Measurements from ENCODE around the gene A1CF. TPM values are rescaled to one million over a fixed set of nuclear protein-coding genes. Genes with fewer than 3 reads are reported as not detected.

A1CF gene
- total RNA-seq, 2 donors from 2014 or later: 38.9 to 64.3 TPM

DNA sequence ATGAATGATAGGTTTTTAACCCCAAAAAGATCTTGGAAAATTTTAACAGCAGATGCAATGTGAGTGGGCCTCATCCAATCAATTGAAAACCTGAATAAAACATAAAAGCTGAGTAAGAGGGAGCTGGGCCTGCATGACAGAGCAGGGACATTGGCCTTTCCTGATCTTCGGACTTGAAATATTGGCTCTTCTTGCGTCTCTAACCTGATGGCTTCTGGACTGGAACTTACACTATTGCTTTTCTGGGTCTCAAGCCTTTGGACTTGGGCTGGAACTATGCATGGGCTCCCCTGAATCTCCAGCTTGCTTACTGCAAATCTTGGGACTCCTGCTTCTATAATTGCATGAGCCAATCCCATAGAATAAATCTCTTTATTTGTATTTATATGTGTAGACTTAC is 9.0 kb downstream of the A1CF start:
- H3K36me3 ChIP-seq: no peaks in the 10 kb centered on the region
- intact Hi-C loops (cut with DNase I): no loop called here
- no peak for DNase-seq
- TF ChIP-seq CTCF (IDR thresholded peaks at IDR 0.05): no peak
- H3K27me3 ChIP-seq: no peaks in the 10 kb centered on the region
- no peak overlapping the region for H3K27ac ChIP-seq
- no peak overlapping the region for H3K4me3 ChIP-seq
- no peak overlapping the region for H3K9ac ChIP-seq (ENCODE audit: low read depth in 2 of 2, low read length in 2 of 2)
- H3K9me3 ChIP-seq: no peaks in the 10 kb centered on the region
- H3K4me1 ChIP-seq: no peaks in the 10 kb centered on the region

DNA sequence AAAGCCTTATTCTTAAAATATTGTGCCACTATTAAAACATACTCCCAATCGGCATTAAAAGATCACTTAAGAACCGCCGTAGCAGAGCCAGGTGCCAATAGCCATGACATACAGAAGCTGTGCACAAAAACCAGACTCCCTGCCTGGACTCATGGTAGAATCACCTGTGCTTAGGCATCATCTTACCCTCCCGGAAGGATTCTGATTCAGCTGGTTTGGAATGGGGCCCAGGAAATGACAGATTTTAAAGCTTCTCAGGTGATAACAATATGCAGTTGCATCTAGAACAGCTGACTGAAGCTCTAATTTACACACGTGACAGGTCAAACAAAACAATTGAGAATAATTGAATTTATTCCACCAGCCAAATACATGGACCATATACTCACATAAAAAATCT is 10.7 kb downstream of the A1CF start:
- H3K9ac ChIP-seq (ENCODE audit: low read depth in 2 of 2, low read length in 2 of 2): no peak overlapping the region
- no peak overlapping the region for H3K4me3 ChIP-seq
- H3K27me3 ChIP-seq: no peaks in the 10 kb centered on the region
- H3K9me3 ChIP-seq: no peaks in the 10 kb centered on the region
- intact Hi-C loops (cut with DNase I): no loop called here
- DNase-seq: peak; percentile 66
- TF ChIP-seq CTCF (IDR thresholded peaks at IDR 0.05): no peak
- no peaks in the 10 kb centered on the region for H3K4me1 ChIP-seq
- no peak overlapping the region for H3K27ac ChIP-seq
- no peaks in the 10 kb centered on the region for H3K36me3 ChIP-seq

DNA sequence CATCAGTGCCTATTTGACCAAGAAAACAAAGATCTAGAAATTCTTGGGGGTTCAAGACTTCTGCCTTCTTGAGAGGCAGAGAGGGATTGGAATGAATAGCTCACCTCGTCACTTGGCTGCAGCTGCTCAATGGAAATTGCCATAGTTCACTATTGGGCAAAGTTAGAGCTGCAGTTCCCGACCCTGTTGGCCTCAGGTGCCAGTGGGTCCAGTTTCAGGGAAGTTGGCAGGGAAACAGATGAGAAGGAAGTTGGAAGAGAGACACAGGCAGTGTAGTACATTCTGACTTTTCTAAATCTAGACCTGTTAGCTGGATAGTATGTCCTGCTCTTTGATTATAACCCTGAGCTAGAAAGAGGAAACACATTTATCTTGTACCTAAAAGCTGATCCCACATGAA is 19.1 kb downstream of the A1CF start:
- Histone ChIP-seq H3K36me3 (no peaks in the 10 kb centered on the region), H3K27me3 (no peaks in the 10 kb centered on the region), H3K27ac (no peak overlapping the region), H3K4me3 (no peak overlapping the region), H3K9me3 (no peaks in the 10 kb centered on the region), H3K4me1 (no peaks in the 10 kb centered on the region), H3K9ac (ENCODE audit: low read depth in 2 of 2, low read length in 2 of 2) (no peak overlapping the region)
- DNase-seq: no peak
- TF ChIP-seq CTCF (IDR thresholded peaks at IDR 0.05): no peak
- intact Hi-C loops (cut with DNase I): no loop called here

- intact Hi-C loops (cut with DNase I): no loop called here
These were observed 22.7 kb downstream of the A1CF start for GRCh38 chr10:50862719-50863118.

DNA sequence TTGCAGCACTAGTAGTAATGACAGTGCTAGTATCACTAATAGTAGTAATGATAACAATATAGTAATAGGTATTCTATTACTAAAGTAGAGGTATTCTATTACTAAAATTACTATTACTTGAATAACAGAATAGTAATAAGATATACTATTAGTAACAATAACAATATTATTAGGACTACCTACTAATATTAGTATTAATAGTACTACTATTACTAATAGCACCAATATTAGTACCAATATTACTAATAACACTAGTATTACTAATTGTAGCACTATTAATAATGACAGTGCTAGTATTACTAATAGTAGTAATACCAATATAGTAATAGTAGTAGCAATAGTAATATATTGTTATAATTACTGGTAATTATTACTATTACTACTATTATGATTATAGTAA is 24.1 kb downstream of the A1CF start:
- H3K27ac ChIP-seq: no peak overlapping the region
- H3K9ac ChIP-seq (ENCODE audit: low read depth in 2 of 2, low read length in 2 of 2): no peak overlapping the region
- intact Hi-C loops (cut with DNase I): no loop called here
- H3K36me3 ChIP-seq: no peaks in the 10 kb centered on the region
- no peaks in the 10 kb centered on the region for H3K9me3 ChIP-seq
- H3K4me1 ChIP-seq: no peaks in the 10 kb centered on the region
- no peaks in the 10 kb centered on the region for H3K27me3 ChIP-seq
- H3K4me3 ChIP-seq: no peak overlapping the region
- TF ChIP-seq CTCF (IDR thresholded peaks at IDR 0.05): no peak
- no peak for DNase-seq

More at GRCh38 chr10:50862719-50863118, 22.7 kb downstream of the A1CF start:
- no peaks in the 10 kb centered on the region for H3K9me3 ChIP-seq
- H3K27ac ChIP-seq: no peak overlapping the region
- no peak for TF ChIP-seq CTCF (IDR thresholded peaks at IDR 0.05)
- no peaks in the 10 kb centered on the region for H3K27me3 ChIP-seq
- H3K4me3 ChIP-seq: no peak overlapping the region
- H3K36me3 ChIP-seq: no peaks in the 10 kb centered on the region
- no peak for DNase-seq
- no peaks in the 10 kb centered on the region for H3K4me1 ChIP-seq
- H3K9ac ChIP-seq (ENCODE audit: low read depth in 2 of 2, low read length in 2 of 2): no peak overlapping the region

DNA sequence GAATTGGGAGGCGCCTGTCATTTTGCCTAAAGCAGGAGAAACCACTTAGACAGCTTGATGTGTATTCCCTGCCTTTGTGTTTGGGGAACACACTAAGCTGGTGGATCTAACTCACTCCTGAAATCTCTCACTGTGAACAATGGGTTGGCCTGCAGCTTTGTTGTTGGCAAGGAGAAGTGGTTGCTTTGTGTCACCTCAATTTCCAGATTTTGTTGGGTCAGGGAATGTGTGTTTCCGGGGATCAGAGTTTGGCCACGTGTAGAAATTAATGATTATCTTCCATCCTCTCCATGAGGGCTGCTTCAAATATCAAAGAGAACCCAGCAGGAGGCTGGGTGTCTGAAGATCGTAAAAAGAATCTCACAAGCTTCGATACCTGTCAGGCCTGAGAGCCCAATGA is 27.8 kb downstream of the A1CF start:
- Histone ChIP-seq H3K4me1 (no peaks in the 10 kb centered on the region), H3K9me3 (no peaks in the 10 kb centered on the region), H3K36me3 (no peaks in the 10 kb centered on the region), H3K27ac (no peak overlapping the region), H3K4me3 (no peak overlapping the region), H3K9ac (ENCODE audit: low read depth in 2 of 2, low read length in 2 of 2) (no peak overlapping the region), H3K27me3 (no peaks in the 10 kb centered on the region)
- TF ChIP-seq CTCF (IDR thresholded peaks at IDR 0.05): no peak
- DNase-seq: no peak
- intact Hi-C loops (cut with DNase I): no loop called here
